GM12892 (cell line): ENCODE measurements around the gene RFT1.

Source experiments
- POLR2A ChIP-seq: IDR thresholded peaks from 2 replicates; pipeline ENCODE4 v1.6.1; 2011; ENCODE audit warnings: low read depth, low read length, control low read depth
- POLR2AphosphoS5 ChIP-seq: IDR thresholded peaks from 2 replicates; pipeline ENCODE4 v1.6.1; 2011; ENCODE audit warnings: low read depth, low read length, control low read depth
- TAF1 ChIP-seq: IDR thresholded peaks from 2 replicates; pipeline ENCODE4 v1.6.1; 2011; ENCODE audit warnings: low read depth, mild to moderate bottlenecking, control low read depth, low read length, borderline replicate concordance

DNA sequence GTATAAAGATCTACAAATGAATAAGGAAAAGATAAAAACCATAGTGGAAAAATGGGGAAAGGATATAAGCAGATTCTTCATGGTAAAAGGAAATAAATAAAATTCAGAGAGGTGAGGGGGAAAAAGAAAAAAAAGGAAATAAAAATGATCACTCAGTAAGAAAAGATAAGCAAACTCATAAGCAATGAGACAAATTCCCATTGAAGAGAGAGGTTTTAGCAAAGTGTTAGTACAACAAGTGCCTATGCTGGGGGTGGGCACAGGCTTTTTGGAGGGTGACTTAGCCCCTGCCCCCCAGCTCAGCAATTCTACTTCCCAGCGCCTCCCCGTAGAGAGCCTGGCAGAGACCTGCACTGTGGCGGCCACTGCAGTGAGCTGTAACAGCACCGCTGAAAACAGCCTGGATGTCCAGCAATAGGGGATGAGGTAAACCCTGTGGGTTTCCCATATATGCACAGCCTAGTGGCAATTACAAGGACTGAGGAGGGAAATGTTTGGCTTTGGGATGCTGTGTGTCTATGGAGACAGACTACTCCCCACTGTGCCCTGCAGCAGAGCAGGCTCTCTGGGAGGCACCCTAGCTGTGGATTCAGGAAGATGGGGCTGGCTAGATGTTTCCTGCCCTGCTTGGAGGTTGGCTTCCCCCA, 60.7 kb downstream of the RFT1 start:
- TF ChIP-seq POLR2AphosphoS5 (no peak), TAF1 (no peak), POLR2A (no peak)
